Peyer's patch (tissue), 4 donors: Measurements from ENCODE around the gene CYREN. TPM values are rescaled to one million over a fixed set of nuclear protein-coding genes. Genes with fewer than 3 reads are reported as not detected.

ENCODE experiments used
- DNase-seq, 3 donors: peaks; one replicate each; pipeline ENCODE4 v3.0.0-alpha.2; 2017 to 2019
- H3K27ac ChIP-seq, 4 donors: fragments of 200-600 bp; sonication (generic); one replicate each; pipeline ENCODE4 v1.5.1; 2016 to 2019
- H3K27me3 ChIP-seq, 2 donors: fragments of 200-600 bp; sonication (generic); one replicate each; pipeline ENCODE4 v1.5.1; 2019
- H3K36me3 ChIP-seq, 3 donors: fragments of 200-600 bp; sonication (generic); one replicate each; pipeline ENCODE4 v1.5.1; 2016 to 2019
- H3K4me1 ChIP-seq, 4 donors: fragments of 200-600 bp; sonication (generic); one replicate each; pipeline ENCODE4 v1.5.1; 2016 to 2019
- H3K4me3 ChIP-seq, 4 donors: fragments of 200-600 bp; sonication (generic); 1 replicate in 3 of 4; 2 replicates in 1 of 4; pipeline ENCODE4 v1.5.1; 2016 to 2019; ENCODE audit warnings: mild to moderate bottlenecking in 1 of 4
- H3K9me3 ChIP-seq, 4 donors: fragments of 200-600 bp; sonication (generic); one replicate each; pipeline ENCODE4 v1.5.1; 2016 to 2019; ENCODE audit warnings: mild to moderate bottlenecking in 1 of 4
- CTCF ChIP-seq, 6 experiments: fragments of 450-650 bp in 4 of 6; fragments of 200-600 bp in 2 of 6; sonication (generic) in 1 of 6; IDR thresholded peaks; one replicate each; pipeline ENCODE4 v1.5.1; 2017 to 2019; ENCODE audit warnings: antibody characterized with exemption in 6 of 6, mild to moderate bottlenecking in 3 of 6, moderate library complexity in 1 of 6
- POLR2A ChIP-seq, 2 donors: fragments of 450-650 bp; IDR thresholded peaks; one replicate each; pipeline ENCODE4 v1.5.1; 2017; ENCODE audit warnings: antibody characterized with exemption in 2 of 2, mild to moderate bottlenecking in 2 of 2, moderate library complexity in 2 of 2
- total RNA-seq, 4 donors: library from RNA; depleted of rRNA; stranded (reverse); fragments of >200 nt; gene quantifications; one replicate each; pipeline ENCODE4 v1.1.0, GENCODE V29; 2016

CYREN gene
- total RNA-seq, 4 donors from 2014 or later: 32.4 to 66.8 (median 42.5) TPM

- no peak for DNase-seq
- Histone ChIP-seq H3K27ac (no peak overlapping the region), H3K4me1 (no peaks in the 10 kb centered on the region), H3K27me3 (no peaks in the 10 kb centered on the region), H3K36me3 (peaks cover 0 to 61% (median 0%) of the 10 kb centered on the region in 3 donors), H3K9me3 (peaks cover 0 to 38% (median 10%) of the 10 kb centered on the region in 4 donors), H3K4me3 (no peak overlapping the region)
- TF ChIP-seq CTCF (IDR thresholded peaks at IDR 0.05) (no peak), POLR2A (IDR thresholded peaks at IDR 0.05) (no peak)
Measured at GRCh38 chr7:135183478-135183877, 13.0 kb upstream of the CYREN start.

GRCh38 chr7:135181929-135182678 is 11.6 kb upstream of the CYREN start:
- Histone ChIP-seq H3K27ac (no peak overlapping the region), H3K36me3 (peaks cover 0 to 47% (median 0%) of the 10 kb centered on the region in 3 donors)

GRCh38 chr7:135181261-135181928 is 10.9 kb upstream of the CYREN start:
- H3K36me3 ChIP-seq: peaks cover 0 to 40% (median 0%) of the 10 kb centered on the region in 3 donors
- TF ChIP-seq POLR2A (IDR thresholded peaks at IDR 0.05) (no peak), CTCF (IDR thresholded peaks at IDR 0.05) (no peak)
- DNase-seq: no peak
- peaks cover 0 to 38% (median 10%) of the 10 kb centered on the region in 4 donors for H3K9me3 ChIP-seq
- no peak overlapping the region for H3K27ac ChIP-seq
- H3K27me3 ChIP-seq: no peaks in the 10 kb centered on the region
- H3K4me1 ChIP-seq: no peaks in the 10 kb centered on the region
- H3K4me3 ChIP-seq: no peak overlapping the region

More at GRCh38 chr7:135181929-135182678, 11.6 kb upstream of the CYREN start:
- TF ChIP-seq POLR2A (IDR thresholded peaks at IDR 0.05): no peak
- DNase-seq: no peak
- H3K4me3 ChIP-seq: no peak overlapping the region
- no peaks in the 10 kb centered on the region for H3K27me3 ChIP-seq
- peaks cover 0 to 38% (median 10%) of the 10 kb centered on the region in 4 donors for H3K9me3 ChIP-seq
- H3K4me1 ChIP-seq: no peaks in the 10 kb centered on the region

GRCh38 chr7:135180122-135180521 is 9.6 kb upstream of the CYREN start:
- no peaks in the 10 kb centered on the region for H3K27me3 ChIP-seq
- no peak for DNase-seq
- no peak overlapping the region for H3K4me3 ChIP-seq
- no peak overlapping the region for H3K27ac ChIP-seq
- H3K9me3 ChIP-seq: peaks cover 0 to 38% (median 10%) of the 10 kb centered on the region in 4 donors
- no peaks in the 10 kb centered on the region for H3K4me1 ChIP-seq
- TF ChIP-seq CTCF (IDR thresholded peaks at IDR 0.05) (no peak), POLR2A (IDR thresholded peaks at IDR 0.05) (no peak)
- H3K36me3 ChIP-seq: peaks cover 0 to 27% (median 0%) of the 10 kb centered on the region in 3 donors

GRCh38 chr7:135179321-135179925 is 8.9 kb upstream of the CYREN start:
- no peak overlapping the region for H3K27ac ChIP-seq
- TF ChIP-seq CTCF (IDR thresholded peaks at IDR 0.05): no peak
- no peak for TF ChIP-seq POLR2A (IDR thresholded peaks at IDR 0.05)
- H3K4me3 ChIP-seq: no peak overlapping the region
- DNase-seq: no peak
- no peaks in the 10 kb centered on the region for H3K4me1 ChIP-seq
- peaks cover 0 to 38% (median 10%) of the 10 kb centered on the region in 4 donors for H3K9me3 ChIP-seq
- H3K27me3 ChIP-seq: no peaks in the 10 kb centered on the region
- peaks cover 0 to 20% (median 0%) of the 10 kb centered on the region in 3 donors for H3K36me3 ChIP-seq
